ENCODE data around the gene EPHA8.

- TF ChIP-seq POLR2A (conservative IDR thresholded peaks at IDR 0.05) (no peak), ZBTB1 (CRISPR knock-in tag; IDR thresholded peaks at IDR 0.05; ENCODE audit: borderline replicate concordance, low read depth) (no peak), SP2 (IDR thresholded peaks at IDR 0.05; ENCODE audit: extremely low read depth, low read depth, low read length, poor library complexity, severe bottlenecking) (no peak), CHD2 (IDR thresholded peaks at IDR 0.05; ENCODE audit: low read depth, low read length) (no peak), CTCF (IDR thresholded peaks at IDR 0.05 in 2 of 3, conservative IDR thresholded peaks at IDR 0.05 in 1 of 3; ENCODE audit: insufficient read depth in 2 of 3, low read depth in 1 of 3, low read length in 3 of 3) (no peak), ZNF511 (CRISPR knock-in tag; IDR thresholded peaks at IDR 0.05) (no peak), CEBPB (tag; IDR thresholded peaks at IDR 0.05) (no peak), ZC3H8 (IDR thresholded peaks at IDR 0.05) (no peak), HOMEZ (CRISPR knock-in tag; IDR thresholded peaks at IDR 0.05) (no peak), RBM22 (IDR thresholded peaks at IDR 0.05; ENCODE audit: low read depth, low read length, poor library complexity, severe bottlenecking) (no peak), ZNF311 (CRISPR knock-in tag; IDR thresholded peaks at IDR 0.05) (no peak), RCOR1 (IDR thresholded peaks at IDR 0.05; ENCODE audit: borderline replicate concordance in 1 of 2, low read depth in 2 of 2, low read length in 2 of 2) (no peak)
- TF ChIP-seq, protein P1, sequence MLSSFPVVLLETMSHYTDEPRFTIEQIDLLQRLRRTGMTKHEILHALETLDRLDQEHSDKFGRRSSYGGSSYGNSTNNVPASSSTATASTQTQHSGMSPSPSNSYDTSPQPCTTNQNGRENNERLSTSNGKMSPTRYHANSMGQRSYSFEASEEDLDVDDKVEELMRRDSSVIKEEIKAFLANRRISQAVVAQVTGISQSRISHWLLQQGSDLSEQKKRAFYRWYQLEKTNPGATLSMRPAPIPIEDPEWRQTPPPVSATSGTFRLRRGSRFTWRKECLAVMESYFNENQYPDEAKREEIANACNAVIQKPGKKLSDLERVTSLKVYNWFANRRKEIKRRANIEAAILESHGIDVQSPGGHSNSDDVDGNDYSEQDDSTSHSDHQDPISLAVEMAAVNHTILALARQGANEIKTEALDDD (IDR thresholded peaks at IDR 0.05) = no peak
- TF ChIP-seq, protein P2, sequence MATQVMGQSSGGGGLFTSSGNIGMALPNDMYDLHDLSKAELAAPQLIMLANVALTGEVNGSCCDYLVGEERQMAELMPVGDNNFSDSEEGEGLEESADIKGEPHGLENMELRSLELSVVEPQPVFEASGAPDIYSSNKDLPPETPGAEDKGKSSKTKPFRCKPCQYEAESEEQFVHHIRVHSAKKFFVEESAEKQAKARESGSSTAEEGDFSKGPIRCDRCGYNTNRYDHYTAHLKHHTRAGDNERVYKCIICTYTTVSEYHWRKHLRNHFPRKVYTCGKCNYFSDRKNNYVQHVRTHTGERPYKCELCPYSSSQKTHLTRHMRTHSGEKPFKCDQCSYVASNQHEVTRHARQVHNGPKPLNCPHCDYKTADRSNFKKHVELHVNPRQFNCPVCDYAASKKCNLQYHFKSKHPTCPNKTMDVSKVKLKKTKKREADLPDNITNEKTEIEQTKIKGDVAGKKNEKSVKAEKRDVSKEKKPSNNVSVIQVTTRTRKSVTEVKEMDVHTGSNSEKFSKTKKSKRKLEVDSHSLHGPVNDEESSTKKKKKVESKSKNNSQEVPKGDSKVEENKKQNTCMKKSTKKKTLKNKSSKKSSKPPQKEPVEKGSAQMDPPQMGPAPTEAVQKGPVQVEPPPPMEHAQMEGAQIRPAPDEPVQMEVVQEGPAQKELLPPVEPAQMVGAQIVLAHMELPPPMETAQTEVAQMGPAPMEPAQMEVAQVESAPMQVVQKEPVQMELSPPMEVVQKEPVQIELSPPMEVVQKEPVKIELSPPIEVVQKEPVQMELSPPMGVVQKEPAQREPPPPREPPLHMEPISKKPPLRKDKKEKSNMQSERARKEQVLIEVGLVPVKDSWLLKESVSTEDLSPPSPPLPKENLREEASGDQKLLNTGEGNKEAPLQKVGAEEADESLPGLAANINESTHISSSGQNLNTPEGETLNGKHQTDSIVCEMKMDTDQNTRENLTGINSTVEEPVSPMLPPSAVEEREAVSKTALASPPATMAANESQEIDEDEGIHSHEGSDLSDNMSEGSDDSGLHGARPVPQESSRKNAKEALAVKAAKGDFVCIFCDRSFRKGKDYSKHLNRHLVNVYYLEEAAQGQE (IDR thresholded peaks at IDR 0.05; ENCODE audit: borderline replicate concordance) = no peak
- TF ChIP-seq, protein P2 (CRISPR knock-in tag; IDR thresholded peaks at IDR 0.05; ENCODE audit: low read depth) = no peak
These were observed 41.6 kb upstream of the EPHA8 start for GRCh38 chr1:22521692-22522091.

Measured in K562 (cell line).